GM21423 (cell line): ENCODE results near the gene C1QL4.
"Not testable (repeated sequence)": the region's sequence is repeated elsewhere in the genome, so short reads cannot be mapped to it uniquely, and the experiment has no call there.

Source experiments
- ATAC-seq: cut with Tn5 transposase; IDR thresholded peaks from one replicate; pipeline ENCODE4 v1.9.1; 2021; ENCODE audit warnings: mild to moderate bottlenecking, moderate library complexity; ENCODE audit not compliant: unreplicated experiment

C1QL4 gene

DNA sequence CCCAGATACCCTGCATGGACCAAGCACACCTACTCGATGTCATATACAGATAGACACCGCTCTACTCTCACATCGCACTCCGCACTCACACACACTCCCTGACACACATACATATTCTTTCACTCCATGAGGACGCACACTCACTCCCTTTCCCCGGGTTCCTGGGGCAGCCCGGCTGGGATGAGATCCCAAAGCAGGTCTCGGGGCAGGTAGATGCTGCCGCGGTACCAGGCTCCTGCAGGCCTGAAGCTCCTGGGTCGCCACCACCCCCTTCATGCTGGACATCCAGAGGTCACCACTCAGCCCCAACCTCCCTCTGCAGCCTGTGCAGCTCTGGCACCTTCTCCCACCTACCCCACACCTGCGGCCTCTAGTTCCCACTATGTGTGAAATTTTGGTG lies 2.3 kb downstream of the C1QL4 start:
- ATAC-seq, result no peak

- ATAC-seq, result no peak
Measured at GRCh38 chr12:49334226-49334625, 2.8 kb downstream of the C1QL4 start.

DNA sequence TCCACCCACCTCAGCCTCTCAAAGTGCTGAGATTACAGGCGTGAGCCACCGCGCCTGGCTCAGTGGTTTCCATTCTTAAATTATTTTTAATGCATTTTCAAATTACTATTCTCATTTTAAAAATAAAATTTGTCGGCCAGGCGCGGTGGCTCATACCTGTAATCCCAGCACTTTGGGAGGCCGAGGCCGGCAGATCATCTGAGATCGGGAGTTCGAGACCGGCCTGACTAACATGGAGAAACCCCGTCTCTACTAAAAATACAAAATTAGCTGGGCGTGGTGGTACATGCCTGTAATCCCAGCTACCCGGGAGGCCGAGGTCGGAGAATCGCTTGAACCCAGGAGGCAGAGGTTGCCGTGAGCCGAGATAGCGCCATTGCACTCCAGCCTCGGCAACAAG lies 3.2 kb downstream of the C1QL4 start:
- not testable (repeated sequence) for ATAC-seq

DNA sequence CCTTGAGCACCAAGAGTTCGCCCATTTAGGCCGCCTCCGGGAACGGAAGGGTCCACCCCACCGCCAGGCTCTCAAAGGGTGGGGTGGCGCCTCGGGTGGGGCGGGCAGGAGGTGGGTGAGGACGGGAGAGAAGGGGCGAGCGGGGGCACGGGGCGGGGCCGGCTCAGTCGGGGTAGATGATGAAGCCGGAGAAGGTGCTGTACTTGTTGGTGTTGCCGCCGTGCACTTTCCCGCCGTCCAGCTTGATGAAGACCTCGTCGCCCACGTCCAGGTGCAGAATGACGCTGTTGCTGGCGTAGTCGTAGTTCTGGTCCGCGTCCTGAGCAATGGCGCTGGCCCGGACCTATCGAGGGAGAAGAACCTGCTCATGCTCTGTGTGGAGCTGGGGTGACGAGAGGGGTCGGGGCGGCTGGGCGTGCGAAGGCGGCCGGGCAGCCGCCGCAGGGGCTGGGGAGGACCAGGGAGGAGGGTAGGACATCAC lies 4.1 kb downstream of the C1QL4 start:
- ATAC-seq, result no peak

DNA sequence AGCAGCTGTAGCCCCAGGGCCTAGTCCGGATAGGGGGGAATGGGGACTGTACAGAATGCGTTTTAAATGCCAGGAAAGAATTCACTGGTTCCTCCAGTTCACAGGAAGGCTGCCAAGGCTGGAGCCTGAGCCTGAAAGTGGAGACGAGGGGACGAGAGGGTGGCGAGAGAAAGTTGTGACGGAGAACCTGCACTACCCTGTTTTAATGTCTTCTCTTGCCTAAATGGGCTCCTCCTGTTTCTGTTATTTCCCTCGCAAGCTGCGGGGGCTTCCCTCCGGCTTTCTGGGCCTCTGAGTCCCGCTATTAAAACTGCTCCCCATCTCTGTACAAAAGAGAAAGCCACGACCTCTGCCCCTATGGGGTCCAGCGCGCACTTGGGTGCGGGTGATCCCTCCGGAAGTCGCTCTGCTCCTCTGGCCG lies 4.5 kb downstream of the C1QL4 start:
- ATAC-seq, result no peak

DNA sequence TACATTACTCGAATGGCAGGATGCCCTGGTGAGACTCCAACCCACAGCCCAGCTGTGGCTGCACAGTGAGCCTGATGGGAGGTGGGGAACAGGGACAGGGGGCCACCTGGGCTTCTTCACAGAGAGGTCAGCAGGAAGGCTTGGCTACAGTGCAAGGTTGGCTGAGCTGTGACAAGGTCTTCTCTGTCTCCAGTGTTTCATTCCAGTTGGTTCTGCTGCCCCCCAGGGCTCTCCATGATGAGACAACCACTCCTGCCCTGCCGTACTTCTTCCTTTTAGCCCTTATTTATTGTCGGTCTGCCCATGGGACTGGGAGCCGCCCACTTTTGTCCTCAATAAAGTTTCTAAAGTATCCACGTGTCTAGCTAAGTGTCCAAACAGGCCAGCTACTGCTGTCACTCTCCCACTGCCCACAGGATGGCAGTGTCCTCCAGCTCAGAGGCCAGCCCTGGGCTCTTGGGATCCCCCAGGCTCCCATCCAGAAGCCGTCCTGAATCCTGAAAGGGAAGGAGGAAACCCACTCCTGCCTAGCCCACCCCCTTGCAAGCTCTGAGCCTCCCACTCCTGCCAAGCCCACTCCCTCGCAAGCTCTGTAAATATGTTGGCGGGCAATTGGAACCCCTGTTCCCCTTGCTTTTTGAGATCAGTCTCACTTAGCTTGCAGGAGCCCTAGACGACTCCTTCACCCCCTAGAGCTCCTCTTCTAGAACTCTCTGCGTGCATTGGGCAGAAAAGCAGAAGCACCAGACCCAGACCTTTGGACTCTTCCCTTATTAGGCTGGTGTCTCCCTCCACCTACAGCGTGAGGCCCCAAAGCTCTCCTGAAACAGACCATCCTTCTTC lies 5.4 kb downstream of the C1QL4 start:
- no peak for ATAC-seq

DNA sequence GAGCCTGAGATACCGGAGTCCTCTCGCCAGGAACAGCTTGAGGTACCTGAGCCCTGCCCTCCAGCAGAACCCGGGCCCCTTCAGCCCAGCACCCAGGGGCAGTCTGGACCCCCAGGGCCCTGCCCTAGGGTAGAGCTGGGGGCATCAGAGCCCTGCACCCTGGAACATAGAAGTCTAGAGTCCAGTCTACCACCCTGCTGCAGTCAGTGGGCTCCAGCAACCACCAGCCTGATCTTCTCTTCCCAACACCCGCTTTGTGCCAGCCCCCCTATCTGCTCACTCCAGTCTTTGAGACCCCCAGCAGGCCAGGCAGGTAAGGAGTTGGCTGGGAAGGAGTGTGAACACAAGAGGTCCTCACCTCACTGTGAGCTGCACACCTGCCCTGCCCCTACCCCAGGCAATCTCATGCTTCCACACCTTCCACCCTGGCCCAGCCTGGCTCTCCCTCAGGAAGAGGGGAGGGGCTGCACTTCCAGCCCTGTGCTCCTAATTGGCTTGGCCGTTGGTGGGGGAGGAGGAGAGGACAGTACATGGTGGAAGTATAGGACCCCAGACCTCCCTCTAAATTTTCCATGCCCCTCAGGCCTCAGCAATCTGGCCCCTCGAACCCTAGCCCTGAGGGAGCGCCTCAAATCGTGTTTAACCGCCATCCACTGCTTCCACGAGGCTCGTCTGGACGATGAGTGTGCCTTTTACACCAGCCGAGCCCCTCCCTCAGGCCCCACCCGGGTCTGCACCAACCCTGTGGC lies 6.2 kb downstream of the C1QL4 start:
- ATAC-seq, result no peak

DNA sequence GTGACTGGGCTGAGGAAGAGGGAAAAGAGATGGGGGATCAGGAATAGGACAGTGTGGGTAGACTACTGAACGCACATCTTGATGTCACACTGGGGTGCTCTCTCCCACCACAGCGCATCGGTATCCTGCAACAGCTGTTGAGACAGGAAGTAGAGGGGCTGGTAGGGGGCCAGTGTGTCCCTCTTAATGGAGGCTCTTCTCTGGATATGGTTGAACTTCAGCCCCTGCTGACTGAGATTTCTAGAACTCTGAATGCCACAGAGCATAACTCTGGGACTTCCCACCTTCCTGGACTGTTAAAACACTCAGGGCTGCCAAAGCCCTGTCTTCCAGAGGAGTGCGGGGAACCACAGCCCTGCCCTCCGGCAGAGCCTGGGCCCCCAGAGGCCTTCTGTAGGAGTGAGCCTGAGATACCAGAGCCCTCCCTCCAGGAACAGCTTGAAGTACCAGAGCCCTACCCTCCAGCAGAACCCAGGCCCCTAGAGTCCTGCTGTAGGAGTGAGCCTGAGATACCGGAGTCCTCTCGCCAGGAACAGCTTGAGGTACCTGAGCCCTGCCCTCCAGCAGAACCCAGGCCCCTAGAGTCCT lies 6.9 kb downstream of the C1QL4 start:
- ATAC-seq, result no peak

- ATAC-seq, result no peak
Measured at GRCh38 chr12:49328816-49329215, 8.2 kb downstream of the C1QL4 start.

- ATAC-seq, result no peak
Measured at GRCh38 chr12:49327887-49328286, 9.1 kb downstream of the C1QL4 start.

DNA sequence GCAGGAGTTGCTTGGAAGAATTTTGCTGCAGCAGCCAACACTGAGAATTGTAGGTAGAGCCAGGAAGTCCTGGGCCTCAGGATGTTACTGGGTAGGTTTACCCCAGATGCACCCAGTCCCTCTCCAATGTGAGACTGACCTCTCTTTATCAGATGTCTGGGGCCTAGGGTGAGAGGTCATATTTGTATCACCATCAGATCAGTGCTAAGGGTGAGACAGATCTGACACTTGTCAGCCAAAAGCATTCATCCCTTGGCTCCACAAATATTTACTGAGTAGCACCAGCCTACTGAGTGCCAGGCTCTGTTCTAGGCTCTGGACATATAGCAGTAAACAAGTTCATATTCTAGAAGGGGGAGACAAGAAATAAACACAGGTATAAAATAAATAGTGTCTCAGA lies 9.6 kb downstream of the C1QL4 start:
- no peak for ATAC-seq

- ATAC-seq, result no peak
Measured at GRCh38 chr12:49325606-49326005, 11.4 kb downstream of the C1QL4 start.

- no peak for ATAC-seq
Measured at GRCh38 chr12:49323524-49324097, 13.4 kb downstream of the C1QL4 start.

DNA sequence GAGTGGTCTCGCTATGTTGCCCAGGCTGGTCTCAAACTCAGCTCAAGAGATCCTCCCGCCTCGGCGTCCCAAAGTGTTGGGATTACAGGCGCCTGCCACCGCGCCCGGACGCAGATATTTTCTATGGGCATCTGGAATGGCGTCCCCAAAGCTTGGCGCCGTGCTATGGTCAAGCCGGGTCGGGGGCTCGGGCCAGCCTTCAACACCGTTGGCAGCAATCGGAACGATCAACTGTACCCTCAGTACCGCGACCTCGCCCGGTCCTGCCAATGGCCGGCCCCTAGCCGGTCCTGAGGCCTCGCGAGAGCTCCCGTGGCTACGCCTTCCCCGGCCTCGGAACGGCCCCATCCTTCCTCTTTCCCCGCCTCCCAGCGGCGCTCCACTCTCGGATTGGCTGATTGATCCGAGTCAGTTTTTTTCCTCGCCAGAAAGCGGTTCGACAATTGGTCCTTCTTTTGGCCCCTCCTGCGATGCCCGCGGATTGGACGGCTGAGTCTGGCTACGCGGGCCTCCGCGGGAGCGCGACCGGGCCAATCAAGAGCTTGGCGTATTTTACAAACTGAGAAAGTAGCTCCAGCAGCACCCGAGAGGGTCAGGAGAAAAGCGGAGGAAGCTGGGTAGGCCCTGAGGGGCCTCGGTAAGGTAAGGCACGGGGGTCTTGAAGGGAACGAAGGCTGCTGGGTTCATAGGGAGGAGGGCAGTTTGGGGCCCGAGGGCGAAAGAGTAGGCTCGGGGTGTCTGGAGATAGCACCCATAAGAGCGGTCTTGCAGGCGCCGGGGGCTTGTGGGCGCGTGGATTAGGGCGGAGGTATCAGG lies 14.1 kb downstream of the C1QL4 start, which contains the start of gene TROAP:
TSS of gene TROAP (plus strand) at position 548 of the 816 bp plus-strand sequence. CDS start 354 bp downstream, outside the sequence.
- peak; percentile 98 for ATAC-seq

DNA sequence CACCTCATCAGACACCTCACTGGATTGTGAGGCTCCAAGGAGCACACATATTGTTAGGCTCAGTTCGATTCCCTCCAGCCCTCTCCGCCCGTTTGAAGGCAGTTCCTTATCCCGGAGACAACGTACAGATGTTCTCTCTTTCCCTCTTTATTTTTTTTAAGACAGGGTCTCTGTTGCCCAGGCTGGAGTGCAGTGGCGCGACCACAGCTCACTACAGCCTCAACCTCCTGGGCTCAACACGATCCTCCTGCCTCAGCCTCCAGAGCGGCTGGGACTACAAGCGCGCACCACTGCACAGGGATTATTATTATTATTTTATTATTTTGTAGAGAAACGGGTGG lies 14.7 kb downstream of the C1QL4 start:
- ATAC-seq, result no peak

DNA sequence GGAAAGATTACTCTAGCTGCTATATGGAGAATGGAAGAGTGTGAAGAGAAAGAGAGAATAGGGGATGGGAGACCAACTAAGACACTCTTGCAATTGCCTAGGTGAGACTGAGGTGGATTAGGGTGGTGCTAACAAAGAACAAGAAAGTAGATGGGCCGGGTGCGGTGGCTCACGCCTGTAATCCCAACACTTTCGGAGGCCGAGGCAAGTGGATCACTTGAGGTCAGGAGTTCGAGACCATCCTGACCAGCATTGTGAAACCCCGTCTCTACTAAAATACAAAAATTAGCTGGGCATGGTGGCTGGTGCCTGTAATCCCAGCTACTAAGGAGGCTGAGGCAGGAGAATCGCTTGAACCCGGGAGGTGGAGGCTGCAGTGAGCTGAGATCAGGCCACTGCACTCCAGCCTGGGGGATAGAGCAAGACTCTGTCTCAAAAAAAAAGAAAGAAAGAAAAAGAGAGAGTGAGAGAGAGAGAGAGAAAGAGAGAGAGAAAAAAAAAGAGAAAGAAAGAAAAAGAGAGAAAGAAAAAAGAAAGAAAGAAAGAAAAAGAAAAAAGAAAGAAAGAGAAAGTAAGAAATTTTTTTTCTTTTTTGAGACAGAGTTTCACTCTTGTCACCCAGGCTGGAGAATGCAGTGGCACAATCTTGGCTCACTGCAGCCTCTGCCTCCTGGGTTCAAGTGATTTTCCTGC lies 16.4 kb downstream of the C1QL4 start:
- not testable (repeated sequence) for ATAC-seq

DNA sequence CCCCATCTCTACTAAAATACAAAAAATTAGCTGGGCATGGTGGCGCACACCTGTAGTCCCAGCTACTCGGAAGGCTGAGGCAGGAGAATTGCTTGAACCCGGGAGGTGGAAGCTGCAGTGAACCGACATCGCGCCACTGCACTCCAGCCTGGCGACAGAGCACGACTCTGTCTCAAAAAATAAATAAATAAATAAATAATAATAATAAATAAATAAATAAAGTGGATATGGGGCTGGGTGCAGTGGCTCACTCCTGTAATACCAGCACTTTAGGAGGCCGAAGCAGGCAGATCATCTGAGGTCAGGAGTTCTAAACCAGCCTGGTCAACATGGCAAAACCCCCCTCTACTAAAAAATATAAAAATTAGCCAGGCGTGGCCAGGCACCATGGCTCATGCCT lies 19.9 kb downstream of the C1QL4 start:
- ATAC-seq, result not testable (repeated sequence)

DNA sequence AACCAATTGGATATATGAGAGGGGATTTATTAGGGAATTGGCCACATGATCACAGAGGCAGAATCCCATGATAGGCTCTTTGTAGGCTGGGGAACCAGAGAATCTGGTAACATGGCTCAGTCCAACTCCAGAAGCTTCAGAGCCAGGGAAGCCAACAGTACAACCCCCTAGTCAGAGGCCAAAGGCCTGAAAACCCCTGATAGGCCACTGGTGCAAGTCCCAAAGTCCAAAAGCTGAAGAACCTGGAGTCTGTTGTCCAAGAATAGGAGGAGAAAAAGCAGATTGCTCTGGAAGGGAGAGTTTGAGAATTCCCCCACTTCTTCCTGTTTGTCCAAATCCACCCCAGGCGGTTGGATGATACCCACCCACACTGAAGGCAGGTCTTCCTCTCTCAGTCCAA lies 22.2 kb downstream of the C1QL4 start:
- ATAC-seq, result no peak

GRCh38 chr12:49310451-49311000 lies 26.5 kb downstream of the C1QL4 start:
- ATAC-seq, result not testable (repeated sequence)

DNA sequence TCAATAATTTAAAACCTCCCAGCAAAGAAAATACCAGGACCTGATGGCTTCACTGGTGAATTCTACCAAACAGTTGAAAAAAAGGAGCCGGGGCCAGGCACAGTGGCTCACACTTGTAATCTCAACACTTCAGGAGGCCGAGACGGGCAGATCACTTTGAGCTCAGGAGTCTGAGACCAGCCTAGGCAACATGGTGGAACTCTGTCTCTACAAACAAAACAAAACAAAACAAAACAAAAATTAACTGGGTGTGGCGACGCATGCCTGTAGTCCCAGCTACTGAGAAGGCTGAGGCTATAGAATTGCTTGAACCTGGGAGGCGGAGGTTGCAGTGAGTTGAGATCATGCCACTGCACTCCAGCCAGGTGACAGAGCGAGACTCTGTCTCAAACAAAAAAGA lies 27.6 kb downstream of the C1QL4 start:
- no peak for ATAC-seq
